ENCODE measurements around the gene STXBP1.

The STXBP1 gene

DNA sequence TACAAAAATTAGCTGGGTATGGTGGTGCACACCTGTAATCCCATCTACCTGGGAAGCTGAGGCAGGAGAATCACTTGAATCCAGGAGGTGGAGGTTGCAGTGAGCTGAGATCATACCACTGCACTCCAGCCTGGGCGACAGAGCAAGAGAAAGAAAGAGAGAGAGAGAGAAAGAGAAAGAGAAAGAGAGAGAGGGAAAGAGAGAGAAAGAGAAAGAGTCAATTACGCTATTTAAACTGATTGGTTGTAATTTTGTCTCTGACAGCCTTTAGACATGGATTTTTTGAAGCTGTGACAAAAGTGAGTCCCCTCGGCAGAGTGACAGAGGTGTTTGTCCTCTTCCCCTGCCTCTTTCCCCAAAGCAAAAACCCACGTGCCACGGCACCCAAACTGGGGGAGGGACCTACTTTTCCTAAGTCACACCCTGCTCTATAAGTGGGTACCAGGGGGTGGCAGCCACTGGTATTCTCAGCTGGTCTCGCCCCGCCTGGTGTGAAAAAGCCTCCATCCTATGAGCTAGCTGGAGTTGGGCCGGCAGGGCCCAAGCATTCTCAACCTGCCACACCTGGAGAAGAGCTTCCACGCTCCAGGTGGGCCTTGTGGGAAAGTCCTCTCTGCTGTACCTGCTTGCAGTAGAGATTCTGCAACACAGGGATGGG is 91.3 kb downstream of the STXBP1 start:
- no peak overlapping the region for H3K4me3 Mint-ChIP-seq
- H3K9me3 Mint-ChIP-seq, result no peaks in the 10 kb centered on the region
- H3K27ac Mint-ChIP-seq, result no peak overlapping the region
- H3K4me1 Mint-ChIP-seq, result peaks cover 22% of the 10 kb centered on the region
- no peaks in the 10 kb centered on the region for H3K36me3 Mint-ChIP-seq
- no peaks in the 10 kb centered on the region for H3K27me3 Mint-ChIP-seq

DNA sequence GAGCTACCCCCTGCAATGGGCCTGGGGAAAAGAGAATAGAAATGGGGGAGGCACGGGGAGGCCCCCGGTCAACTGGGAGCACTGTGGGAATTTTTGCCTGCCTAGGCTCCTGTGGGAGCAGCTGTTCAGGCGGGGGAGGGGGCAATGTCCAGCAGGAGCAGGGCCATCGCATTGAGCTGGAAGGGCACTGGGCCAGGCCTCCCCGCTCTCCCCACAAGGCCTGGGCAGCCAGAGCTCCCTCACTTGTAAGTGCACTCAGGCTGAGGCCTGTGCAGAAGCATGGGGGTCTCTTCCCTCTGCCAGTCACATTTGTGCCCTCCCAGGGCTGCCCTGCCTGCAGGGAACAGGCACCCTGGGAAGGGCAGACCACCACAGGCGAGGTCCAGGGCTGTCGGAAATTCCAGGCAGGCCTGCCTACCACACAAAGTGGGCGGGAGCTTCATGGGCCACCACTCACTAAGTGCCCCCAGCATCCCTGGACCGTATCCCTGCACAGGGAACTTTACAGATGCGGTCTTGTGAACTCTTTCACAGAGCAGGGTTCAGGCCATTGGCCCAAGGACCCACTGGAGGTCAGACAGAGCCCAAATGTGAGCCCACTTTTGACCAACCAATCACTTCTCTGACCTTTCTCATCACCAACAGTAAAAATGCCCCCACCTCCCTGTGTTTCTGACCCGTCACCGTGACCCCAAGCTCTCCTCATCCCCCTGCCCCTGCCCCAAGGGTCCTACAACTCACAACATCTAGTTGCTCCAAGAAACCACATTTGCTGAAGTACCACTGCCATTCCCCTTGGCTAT is 93.7 kb downstream of the STXBP1 start:
- Mint-ChIP-seq H3K27ac (no peak overlapping the region), H3K4me3 (no peak overlapping the region), H3K4me1 (peaks cover 13% of the 10 kb centered on the region), H3K36me3 (no peaks in the 10 kb centered on the region), H3K27me3 (no peaks in the 10 kb centered on the region), H3K9me3 (no peaks in the 10 kb centered on the region)

DNA sequence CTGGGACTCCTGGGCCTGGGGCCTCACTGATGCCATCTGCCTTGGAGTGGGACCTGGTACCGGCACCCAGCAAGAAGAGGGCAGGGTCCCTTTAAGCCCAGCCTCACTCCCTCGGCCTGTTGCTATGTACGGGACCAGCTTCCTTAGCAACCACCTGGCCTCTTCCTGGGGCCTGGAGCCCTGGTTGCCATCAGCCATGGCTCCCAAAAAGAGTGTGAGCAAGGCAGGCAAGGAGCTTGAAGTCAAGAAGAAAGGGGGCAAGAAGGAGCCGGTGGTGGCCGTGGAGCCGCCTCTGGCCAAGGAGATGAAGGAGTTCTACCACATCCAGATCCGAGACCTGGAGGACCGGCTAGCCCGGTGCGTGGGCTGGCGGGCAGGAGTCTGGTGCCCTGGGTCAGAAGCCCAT is 94.8 kb downstream of the STXBP1 start, which contains the start of gene CFAP157:
CFAP157 (plus strand) TSS at position 153 of the 406 bp plus-strand sequence; CDS start at position 197, 44 bp downstream.
- H3K27ac Mint-ChIP-seq, result no peak within 1 kb of the TSS
- no peaks in the 10 kb centered on the region for H3K36me3 Mint-ChIP-seq
- no peak within 1 kb of the TSS for H3K4me3 Mint-ChIP-seq
- peaks cover 23% of the 10 kb centered on the region for H3K4me1 Mint-ChIP-seq
- H3K9me3 Mint-ChIP-seq, result no peaks in the 10 kb centered on the region
- no peaks in the 10 kb centered on the region for H3K27me3 Mint-ChIP-seq

DNA sequence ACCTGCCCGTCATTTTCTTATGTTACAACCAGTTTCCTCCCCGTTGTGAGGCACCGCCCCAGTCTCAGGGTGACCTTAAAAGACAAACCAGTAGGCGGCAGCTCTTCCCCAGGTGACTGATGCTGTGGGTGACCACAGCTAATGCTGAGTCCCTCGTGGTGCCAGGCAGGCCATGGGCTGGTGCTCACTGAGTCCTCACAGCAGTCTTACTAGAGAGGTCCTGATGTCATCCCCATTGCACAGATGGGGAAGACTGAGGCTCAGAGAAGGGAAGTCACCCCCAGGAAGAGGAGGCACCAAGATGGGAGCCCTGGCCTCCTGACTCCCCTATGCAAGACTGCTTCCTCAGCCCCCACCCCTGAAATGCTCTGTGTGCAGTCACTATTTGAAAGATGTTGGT is 95.7 kb downstream of the STXBP1 start:
- H3K4me1 Mint-ChIP-seq, result peaks cover 28% of the 10 kb centered on the region
- H3K9me3 Mint-ChIP-seq, result no peaks in the 10 kb centered on the region
- H3K4me3 Mint-ChIP-seq, result no peak overlapping the region
- H3K36me3 Mint-ChIP-seq, result no peaks in the 10 kb centered on the region
- H3K27me3 Mint-ChIP-seq, result no peaks in the 10 kb centered on the region
- no peak overlapping the region for H3K27ac Mint-ChIP-seq

DNA sequence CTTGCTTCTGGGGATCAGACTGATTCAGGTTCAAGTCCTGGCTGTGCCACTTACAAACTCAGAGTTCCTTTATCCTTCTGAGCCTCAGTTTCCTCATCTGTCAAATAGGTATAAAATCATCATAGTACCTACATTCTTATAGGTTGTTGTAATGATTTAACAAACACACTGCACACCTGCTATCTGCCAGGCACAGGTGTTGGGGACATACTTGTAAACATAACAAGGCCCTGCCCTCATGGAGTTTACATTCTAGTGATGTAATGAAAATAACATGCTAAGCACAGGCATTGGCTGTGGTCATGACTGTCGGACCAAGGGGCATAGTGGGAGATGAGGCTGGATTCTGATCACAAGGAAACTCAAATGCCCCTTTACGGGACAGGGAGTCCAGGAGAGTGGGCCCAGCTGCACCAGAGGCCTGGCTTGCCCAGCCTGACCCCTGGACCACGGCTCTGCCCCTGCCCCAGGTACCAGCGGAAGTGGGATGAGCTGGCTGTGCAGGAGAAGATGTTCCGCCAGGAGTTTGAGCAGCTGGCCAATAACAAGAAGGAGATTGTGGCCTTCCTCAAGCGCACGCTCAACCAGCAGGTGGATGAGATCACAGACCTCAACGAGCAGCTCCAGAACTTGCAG is 97.0 kb downstream of the STXBP1 start:
- Mint-ChIP-seq H3K36me3 (no peaks in the 10 kb centered on the region), H3K4me3 (no peak overlapping the region), H3K9me3 (no peaks in the 10 kb centered on the region), H3K27ac (no peak overlapping the region), H3K4me1 (peaks cover 28% of the 10 kb centered on the region), H3K27me3 (no peaks in the 10 kb centered on the region)

DNA sequence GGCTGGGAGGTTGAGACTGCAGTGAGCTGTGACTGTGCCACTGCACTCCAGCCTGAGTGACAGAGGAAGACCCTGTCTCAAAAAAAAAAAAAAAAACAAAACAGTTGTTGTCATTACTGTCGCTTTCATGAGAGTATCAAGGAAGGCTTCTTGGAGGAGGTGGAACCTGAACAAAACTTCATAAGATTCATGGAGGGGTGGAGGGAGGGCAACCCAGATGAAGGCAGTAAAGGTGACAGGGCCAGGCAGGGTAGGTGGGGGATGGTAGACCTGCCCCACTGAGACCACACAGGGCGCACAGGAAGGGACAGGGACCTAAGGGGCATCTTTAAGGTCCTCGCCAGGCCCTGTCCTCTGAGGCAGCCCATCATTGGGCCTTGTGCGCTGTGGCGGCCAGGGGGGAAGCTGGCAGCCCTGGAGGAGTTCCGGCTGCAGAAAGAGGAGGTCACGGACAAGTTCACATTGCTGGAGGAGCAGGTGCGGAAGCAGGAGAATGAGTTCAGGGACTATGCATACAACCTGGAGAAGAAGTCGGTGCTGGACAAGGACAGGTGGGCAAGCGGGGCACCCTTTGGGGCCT is 98.2 kb downstream of the STXBP1 start:
- H3K4me3 Mint-ChIP-seq, result no peak overlapping the region
- H3K27me3 Mint-ChIP-seq, result no peaks in the 10 kb centered on the region
- no peak overlapping the region for H3K27ac Mint-ChIP-seq
- H3K4me1 Mint-ChIP-seq, result peaks cover 29% of the 10 kb centered on the region
- H3K36me3 Mint-ChIP-seq, result no peaks in the 10 kb centered on the region
- no peaks in the 10 kb centered on the region for H3K9me3 Mint-ChIP-seq

DNA sequence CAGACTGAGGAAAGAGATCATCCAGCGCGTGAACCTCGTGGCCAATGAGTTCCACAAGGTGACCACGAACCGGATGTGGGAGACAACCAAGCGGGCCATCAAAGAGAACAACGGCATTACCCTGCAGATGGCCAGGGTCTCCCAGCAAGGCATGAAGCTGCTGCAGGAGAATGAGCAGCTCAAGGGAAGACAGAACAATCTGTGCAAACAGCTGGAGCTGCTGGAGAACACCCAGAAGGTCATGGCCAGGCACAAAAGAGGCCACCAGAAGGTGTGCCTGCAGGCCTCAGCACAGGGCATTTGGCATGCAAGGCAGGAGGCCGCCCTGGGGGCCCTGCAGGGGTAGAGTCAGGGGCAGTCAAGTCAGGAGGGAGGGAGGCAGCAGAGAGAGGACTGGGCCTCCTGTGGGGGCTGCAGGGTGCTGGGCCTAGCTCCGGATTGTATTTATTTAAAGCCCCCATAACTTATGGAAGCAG is 99.2 kb downstream of the STXBP1 start:
- no peaks in the 10 kb centered on the region for H3K36me3 Mint-ChIP-seq
- peaks cover 38% of the 10 kb centered on the region for H3K4me1 Mint-ChIP-seq
- H3K27me3 Mint-ChIP-seq, result no peaks in the 10 kb centered on the region
- H3K27ac Mint-ChIP-seq, result no peak overlapping the region
- H3K4me3 Mint-ChIP-seq, result no peak overlapping the region
- no peaks in the 10 kb centered on the region for H3K9me3 Mint-ChIP-seq

DNA sequence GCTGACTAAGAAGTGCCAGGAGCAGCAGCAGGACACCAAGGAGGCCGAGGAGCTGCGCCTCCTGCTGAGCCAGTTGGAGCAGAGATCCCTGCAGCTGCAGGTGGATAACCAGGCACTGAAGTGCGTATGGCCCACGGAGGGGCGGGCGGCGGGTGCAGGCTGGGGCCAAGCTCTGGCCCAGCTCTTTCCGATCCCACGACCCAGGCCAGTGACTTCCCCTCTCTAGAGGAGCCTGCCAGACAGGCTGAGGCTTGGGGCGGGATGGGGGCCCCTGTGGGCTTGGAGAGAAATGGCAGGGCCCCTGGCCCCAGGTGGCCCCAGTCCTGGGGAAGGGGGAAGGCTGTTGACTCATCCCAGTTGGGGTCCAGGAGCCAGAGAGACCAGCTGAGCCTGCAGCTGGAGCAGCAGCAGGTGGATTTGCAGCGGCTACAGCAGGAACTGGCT is 99.8 kb downstream of the STXBP1 start:
- H3K36me3 Mint-ChIP-seq, result no peaks in the 10 kb centered on the region
- H3K9me3 Mint-ChIP-seq, result no peaks in the 10 kb centered on the region
- H3K4me1 Mint-ChIP-seq, result peaks cover 37% of the 10 kb centered on the region
- no peaks in the 10 kb centered on the region for H3K27me3 Mint-ChIP-seq
- H3K27ac Mint-ChIP-seq, result no peak overlapping the region
- H3K4me3 Mint-ChIP-seq, result no peak overlapping the region

DNA sequence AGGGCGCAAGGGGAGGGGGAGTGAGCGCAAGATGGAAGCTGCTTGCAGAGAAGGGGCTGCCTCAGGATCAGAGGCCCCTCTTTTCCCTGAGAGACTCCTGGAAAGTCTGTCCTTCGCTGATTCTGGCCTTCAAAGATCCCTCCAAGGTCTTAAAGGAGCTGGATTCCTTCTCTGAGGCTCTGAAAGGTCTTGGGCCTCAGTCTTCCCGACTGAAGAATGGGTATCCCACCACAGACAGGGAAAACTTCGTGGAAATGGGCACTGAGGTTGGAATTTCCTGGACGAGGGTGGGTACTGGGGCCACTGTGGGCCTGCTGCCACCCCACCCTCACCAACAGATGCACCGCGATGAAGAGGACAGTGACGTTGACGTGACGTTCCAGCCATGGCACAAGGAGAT is 100.3 kb downstream of the STXBP1 start:
- Mint-ChIP-seq H3K4me3 (peak overlapping the region; percentile 3), H3K36me3 (no peaks in the 10 kb centered on the region), H3K27me3 (no peaks in the 10 kb centered on the region), H3K9me3 (no peaks in the 10 kb centered on the region), H3K27ac (no peak overlapping the region), H3K4me1 (peaks cover 34% of the 10 kb centered on the region)

DNA sequence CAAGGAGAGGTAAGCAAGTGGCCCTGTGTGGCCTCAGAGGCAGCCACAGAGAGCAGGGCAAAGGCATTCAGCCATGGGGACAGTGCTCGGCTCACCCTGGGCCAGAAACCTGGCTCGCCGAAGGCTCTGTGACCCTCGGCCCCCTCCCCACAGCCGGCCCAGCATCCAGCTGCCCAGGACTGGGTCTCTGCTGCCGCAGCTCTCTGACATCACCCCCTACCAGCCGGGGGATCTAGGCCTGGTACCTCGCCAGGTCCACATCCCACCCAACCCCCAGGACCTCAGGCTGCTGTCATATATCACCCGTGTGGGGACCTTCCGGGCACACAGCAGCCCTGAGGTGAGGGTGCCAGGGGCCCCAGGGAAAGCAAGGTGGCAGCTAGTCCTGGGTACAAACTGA is 100.8 kb downstream of the STXBP1 start:
- H3K4me1 Mint-ChIP-seq, result peaks cover 30% of the 10 kb centered on the region
- no peak overlapping the region for H3K4me3 Mint-ChIP-seq
- H3K27ac Mint-ChIP-seq, result no peak overlapping the region
- no peaks in the 10 kb centered on the region for H3K36me3 Mint-ChIP-seq
- H3K27me3 Mint-ChIP-seq, result no peaks in the 10 kb centered on the region
- H3K9me3 Mint-ChIP-seq, result no peaks in the 10 kb centered on the region

DNA sequence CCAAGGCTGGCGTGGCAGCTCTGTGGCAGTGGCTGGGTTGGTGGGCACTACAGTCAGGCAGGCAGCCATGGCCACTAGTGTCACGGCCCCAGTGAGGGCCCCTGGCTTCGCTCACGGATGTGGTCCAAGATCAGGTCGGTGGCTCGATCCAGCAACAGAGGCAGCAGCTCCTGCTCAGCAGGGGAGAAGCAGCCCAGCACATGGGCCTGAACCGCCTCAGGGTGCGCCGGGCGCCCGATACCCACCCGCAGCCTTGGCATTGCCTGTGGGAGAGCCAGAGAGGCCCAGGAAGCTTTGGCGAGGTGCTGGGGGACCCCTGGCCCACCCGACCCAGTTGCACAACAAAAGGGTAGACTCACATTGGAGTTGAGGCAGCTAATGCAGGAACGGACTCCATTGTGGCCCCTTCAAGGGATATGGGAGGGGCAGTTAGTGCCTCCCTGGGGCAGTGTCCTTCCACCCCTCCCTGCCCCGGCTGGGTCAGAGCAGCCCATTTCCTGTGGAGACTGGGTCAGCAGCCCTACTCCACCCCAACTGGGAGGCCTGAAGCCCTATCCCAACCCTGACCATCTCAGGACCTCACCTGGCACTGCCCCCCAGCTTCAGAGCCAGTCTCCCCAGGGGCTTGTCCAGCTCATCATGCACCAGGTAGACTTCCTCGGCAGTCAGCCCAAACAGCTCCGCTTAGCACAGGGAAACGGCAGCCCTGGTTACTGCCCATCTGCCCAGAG is 102.1 kb downstream of the STXBP1 start:
- H3K36me3 Mint-ChIP-seq, result no peaks in the 10 kb centered on the region
- H3K9me3 Mint-ChIP-seq, result no peaks in the 10 kb centered on the region
- H3K27ac Mint-ChIP-seq, result no peak overlapping the region
- peak overlapping the region; percentile 83 for H3K4me3 Mint-ChIP-seq
- peaks cover 32% of the 10 kb centered on the region for H3K4me1 Mint-ChIP-seq
- H3K27me3 Mint-ChIP-seq, result no peaks in the 10 kb centered on the region

DNA sequence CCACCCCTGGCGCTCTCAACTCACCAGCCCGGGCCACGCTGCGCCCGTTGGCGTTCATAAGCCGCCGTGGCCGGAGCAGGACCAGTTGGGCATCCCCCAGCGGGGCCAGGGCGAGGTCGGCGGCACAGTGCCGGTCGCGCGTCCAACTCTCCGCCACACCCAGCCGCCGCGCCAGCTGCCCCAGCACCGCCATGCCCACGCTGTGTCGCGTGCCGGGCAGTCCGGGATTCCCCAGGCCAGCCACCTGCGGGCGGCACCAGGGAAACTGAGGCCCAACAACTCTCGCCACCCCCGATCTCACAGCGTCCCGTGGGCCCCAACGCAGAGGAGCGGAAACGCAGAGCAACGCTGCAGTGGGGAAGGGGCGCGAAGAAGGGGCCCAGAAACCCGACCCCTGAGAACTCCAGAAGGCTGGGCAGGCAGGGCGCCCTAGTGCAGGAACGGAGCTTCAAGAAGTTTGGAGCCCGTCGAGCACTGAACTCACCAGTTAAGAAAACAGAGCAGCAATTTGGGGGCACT is 102.9 kb downstream of the STXBP1 start:
- peak overlapping the region; percentile 99 for H3K4me3 Mint-ChIP-seq
- peak overlapping the region; percentile 96 for H3K27ac Mint-ChIP-seq
- no peaks in the 10 kb centered on the region for H3K36me3 Mint-ChIP-seq
- peaks cover 40% of the 10 kb centered on the region for H3K4me1 Mint-ChIP-seq
- no peaks in the 10 kb centered on the region for H3K27me3 Mint-ChIP-seq
- H3K9me3 Mint-ChIP-seq, result no peaks in the 10 kb centered on the region

DNA sequence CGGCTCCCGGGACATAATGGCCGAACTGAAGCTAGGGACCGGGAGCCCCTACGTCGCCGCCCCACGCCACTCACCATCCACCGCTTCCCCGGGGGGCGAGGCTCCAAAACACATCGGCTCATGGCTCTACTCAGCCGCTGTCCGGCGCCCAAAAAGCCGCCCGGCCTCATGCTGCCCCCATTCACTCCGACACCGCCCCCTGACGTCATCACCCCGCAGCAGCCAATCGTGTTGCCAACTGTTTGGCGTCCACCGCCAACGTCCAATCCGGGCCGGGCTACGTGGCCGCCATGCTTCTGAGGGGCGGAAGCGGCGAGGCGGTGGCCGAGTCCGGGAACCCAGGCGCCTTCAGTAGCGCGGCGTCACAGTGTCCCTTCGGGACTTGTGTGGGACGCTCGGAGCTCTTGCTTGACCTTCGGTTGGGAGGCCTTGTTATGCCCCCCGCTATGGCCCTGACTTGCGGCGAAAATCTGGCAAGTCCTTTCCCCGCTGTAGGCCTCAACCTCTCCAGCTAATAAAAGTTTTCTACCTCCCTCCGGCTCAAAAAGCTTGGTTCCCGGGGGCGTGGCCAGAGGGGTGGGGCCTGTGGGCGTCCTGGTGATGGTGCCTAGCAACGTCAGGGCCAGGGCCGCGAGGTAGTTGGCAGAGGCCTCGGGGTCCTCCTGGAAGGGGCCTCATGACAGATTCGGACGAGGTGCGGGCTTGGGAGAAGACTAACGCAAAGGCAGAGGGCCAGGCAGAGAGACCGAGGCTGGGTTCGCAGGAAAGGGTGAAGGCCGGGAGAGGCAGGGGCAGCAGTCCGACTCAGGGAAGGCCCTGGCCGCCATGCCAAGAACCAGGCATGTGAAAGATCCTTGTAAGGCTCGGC is 103.6 kb downstream of the STXBP1 start, which contains the start of the genes PTRH1 and TTC16:
PTRH1 (minus strand) TSS at position 194 of the 868 bp plus-strand sequence; CDS start at position 170, 24 bp downstream.
TTC16 (plus strand) TSS at position 610 of the 868 bp plus-strand sequence; CDS start at position 677, 67 bp downstream.
- Mint-ChIP-seq H3K9me3 (no peaks in the 10 kb centered on the region), H3K36me3 (no peaks in the 10 kb centered on the region), H3K27ac (peak within 1 kb of the TSS; percentile 96), H3K27me3 (no peaks in the 10 kb centered on the region), H3K4me1 (peaks cover 43% of the 10 kb centered on the region), H3K4me3 (peak within 1 kb of the TSS; percentile 99)

DNA sequence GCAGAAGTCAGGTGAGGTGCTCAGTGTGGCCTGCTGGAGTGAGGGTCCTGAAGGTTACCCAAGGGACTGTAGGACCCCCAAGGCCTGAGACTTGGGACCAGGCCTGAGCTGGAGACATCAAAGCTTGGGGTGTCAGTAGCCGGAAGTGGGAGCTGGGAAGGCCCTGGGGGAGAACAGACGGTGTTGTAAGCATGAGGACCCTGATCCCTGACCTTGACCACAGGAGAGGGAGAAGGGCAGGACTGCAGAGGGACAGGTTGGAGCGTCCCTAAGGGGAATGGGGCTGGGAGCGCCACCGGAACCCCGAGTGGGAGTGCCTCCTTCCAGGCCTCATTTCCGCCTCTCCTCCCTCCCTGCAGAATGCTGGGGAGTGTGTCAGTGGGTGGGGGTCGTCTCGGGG is 104.3 kb downstream of the STXBP1 start:
- Mint-ChIP-seq H3K4me1 (peaks cover 44% of the 10 kb centered on the region), H3K4me3 (peak overlapping the region; percentile 99), H3K27ac (peak overlapping the region; percentile 96)

More for the DNA sequence above, 104.3 kb downstream of the STXBP1 start:
- no peaks in the 10 kb centered on the region for H3K36me3 Mint-ChIP-seq
- H3K9me3 Mint-ChIP-seq, result no peaks in the 10 kb centered on the region
- no peaks in the 10 kb centered on the region for H3K27me3 Mint-ChIP-seq

All from activated naive CD4-positive, alpha-beta T cell treated with anti-CD3 and anti-CD28 coated beads, Interleukin-2, amount 50 U/mL, for 24 hours (primary cell).